Measurements from ENCODE around the gene ARHGAP29. TPM values are rescaled to one million over a fixed set of nuclear protein-coding genes. Genes with fewer than 3 reads are reported as not detected.

The ARHGAP29 gene
- total and polyA plus RNA-seq, 2 of the 4 experiments (the other 2 are of a cell fraction) = 19.1 to 30.3 TPM

GRCh38 chr1:94260635-94261387, 23.4 kb upstream of the ARHGAP29 start:
- no peaks in the 10 kb centered on the region for H3K36me3 ChIP-seq (ENCODE audit: control insufficient read depth, insufficient read depth, low read length)
- H2AK5ac ChIP-seq (ENCODE audit: low read depth, low read length) = no peak overlapping the region
- H4K5ac ChIP-seq (ENCODE audit: low read depth, low read length) = no peak overlapping the region
- H2BK15ac ChIP-seq (ENCODE audit: low read depth, low read length) = no peak overlapping the region
- H3K4me2 ChIP-seq (ENCODE audit: low read depth, low read length) = no peak overlapping the region
- no peak overlapping the region for H2BK5ac ChIP-seq (ENCODE audit: low read depth, low read length, poor library complexity, severe bottlenecking)
- H3K27ac ChIP-seq (ENCODE audit: insufficient read depth, low read length) = no peak overlapping the region
- no peaks in the 10 kb centered on the region for H3K9me1 ChIP-seq (ENCODE audit: insufficient read depth, low read length)
- POLR2A ChIA-PET (ENCODE audit: unreplicated experiment) = no interaction called here
- intact Hi-C loops (cut with micrococcal nuclease) (no loop called here), dilution Hi-C loops (cut with HindIII; ENCODE audit: low sequenced_read_pairs, unreplicated experiment) (no loop called here), in situ Hi-C loops (cut with MboI; ENCODE audit: low sequenced_read_pairs) (no loop called here)
- H4K20me1 ChIP-seq (ENCODE audit: insufficient read depth, low read length) = no peaks in the 10 kb centered on the region
- no peak overlapping the region for H3K23ac ChIP-seq (ENCODE audit: low read depth, low read length)
- H3K79me1 ChIP-seq (ENCODE audit: low read depth in 1 of 2, low read length in 2 of 2) = no peaks in the 10 kb centered on the region
- no peak for TF ChIP-seq RFX5 (IDR thresholded peaks at IDR 0.05; ENCODE audit: low read depth, low read length)
- TF ChIP-seq MXI1 (IDR thresholded peaks at IDR 0.05; ENCODE audit: borderline replicate concordance, low read depth, low read length) = no peak
- TF ChIP-seq POLR2A (IDR thresholded peaks at IDR 0.05; ENCODE audit: low read depth, low read length) = no peak
- TF ChIP-seq FOS (IDR thresholded peaks at IDR 0.05; ENCODE audit: low read depth, low read length) = no peak
- TF ChIP-seq, protein P1, sequence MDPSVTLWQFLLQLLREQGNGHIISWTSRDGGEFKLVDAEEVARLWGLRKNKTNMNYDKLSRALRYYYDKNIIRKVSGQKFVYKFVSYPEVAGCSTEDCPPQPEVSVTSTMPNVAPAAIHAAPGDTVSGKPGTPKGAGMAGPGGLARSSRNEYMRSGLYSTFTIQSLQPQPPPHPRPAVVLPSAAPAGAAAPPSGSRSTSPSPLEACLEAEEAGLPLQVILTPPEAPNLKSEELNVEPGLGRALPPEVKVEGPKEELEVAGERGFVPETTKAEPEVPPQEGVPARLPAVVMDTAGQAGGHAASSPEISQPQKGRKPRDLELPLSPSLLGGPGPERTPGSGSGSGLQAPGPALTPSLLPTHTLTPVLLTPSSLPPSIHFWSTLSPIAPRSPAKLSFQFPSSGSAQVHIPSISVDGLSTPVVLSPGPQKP (IDR thresholded peaks at IDR 0.05; ENCODE audit: borderline replicate concordance, low read depth, low read length) = no peak
- TF ChIP-seq BHLHE40 (IDR thresholded peaks at IDR 0.05; ENCODE audit: low read depth, low read length) = no peak
- no peak for TF ChIP-seq USF2 (IDR thresholded peaks at IDR 0.05; ENCODE audit: low read depth, low read length)
- no peak for TF ChIP-seq CEBPB (IDR thresholded peaks at IDR 0.05; ENCODE audit: low read depth, low read length)
- TF ChIP-seq MAFK (IDR thresholded peaks at IDR 0.05; ENCODE audit: low read depth, low read length) = no peak
- TF ChIP-seq, protein P2, sequence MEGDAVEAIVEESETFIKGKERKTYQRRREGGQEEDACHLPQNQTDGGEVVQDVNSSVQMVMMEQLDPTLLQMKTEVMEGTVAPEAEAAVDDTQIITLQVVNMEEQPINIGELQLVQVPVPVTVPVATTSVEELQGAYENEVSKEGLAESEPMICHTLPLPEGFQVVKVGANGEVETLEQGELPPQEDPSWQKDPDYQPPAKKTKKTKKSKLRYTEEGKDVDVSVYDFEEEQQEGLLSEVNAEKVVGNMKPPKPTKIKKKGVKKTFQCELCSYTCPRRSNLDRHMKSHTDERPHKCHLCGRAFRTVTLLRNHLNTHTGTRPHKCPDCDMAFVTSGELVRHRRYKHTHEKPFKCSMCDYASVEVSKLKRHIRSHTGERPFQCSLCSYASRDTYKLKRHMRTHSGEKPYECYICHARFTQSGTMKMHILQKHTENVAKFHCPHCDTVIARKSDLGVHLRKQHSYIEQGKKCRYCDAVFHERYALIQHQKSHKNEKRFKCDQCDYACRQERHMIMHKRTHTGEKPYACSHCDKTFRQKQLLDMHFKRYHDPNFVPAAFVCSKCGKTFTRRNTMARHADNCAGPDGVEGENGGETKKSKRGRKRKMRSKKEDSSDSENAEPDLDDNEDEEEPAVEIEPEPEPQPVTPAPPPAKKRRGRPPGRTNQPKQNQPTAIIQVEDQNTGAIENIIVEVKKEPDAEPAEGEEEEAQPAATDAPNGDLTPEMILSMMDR (conservative IDR thresholded peaks at IDR 0.05; ENCODE audit: low read depth, low read length) = no peak
- TF ChIP-seq RAD21 (IDR thresholded peaks at IDR 0.05; ENCODE audit: low read length) = no peak
- no peak for TF ChIP-seq NFE2L2 (IDR thresholded peaks at IDR 0.05; ENCODE audit: low read depth, low read length)
- no peak for TF ChIP-seq SMC3 (IDR thresholded peaks at IDR 0.05; ENCODE audit: low read depth, low read length)
- no peak for TF ChIP-seq MAZ (IDR thresholded peaks at IDR 0.05; ENCODE audit: borderline replicate concordance, low read depth, low read length)
- TF ChIP-seq RCOR1 (IDR thresholded peaks at IDR 0.05; ENCODE audit: insufficient replicate concordance, low read length) = no peak
- H2BK120ac ChIP-seq (ENCODE audit: low read depth, low read length) = no peak overlapping the region
- H3K9ac ChIP-seq (ENCODE audit: low read depth, low read length) = no peak overlapping the region
- 0 out of 2 replicates have a peak overlapping the region, but pooled peaks have one; percentile 40 for H3K18ac ChIP-seq (ENCODE audit: low read depth, low read length)
- no peak overlapping the region for H2BK20ac ChIP-seq (ENCODE audit: low read depth, low read length)
- no peak overlapping the region for H3K4ac ChIP-seq (ENCODE audit: low read depth, low read length)
- H3K27me3 ChIP-seq (ENCODE audit: control insufficient read depth, insufficient read depth, low read length) = no peaks in the 10 kb centered on the region
- no peak overlapping the region for H2AFZ ChIP-seq (replicated peaks; ENCODE audit: low read length, poor library complexity)
- H3K4me3 ChIP-seq (ENCODE audit: insufficient read depth, low read depth, low read length) = no peak overlapping the region
- DNase-seq (no peak), ATAC-seq (ENCODE audit: low read depth) (no peak)
- no TSS peak for BruUV-seq (replicated peaks)
- no peak overlapping the region for H2AK9ac ChIP-seq (replicated peaks; ENCODE audit: low read depth, low read length, poor library complexity)
- H3K56ac ChIP-seq (ENCODE audit: extremely low read depth, insufficient read depth, low read length) = no peak overlapping the region
- H4K91ac ChIP-seq (ENCODE audit: insufficient read depth, low read depth, low read length) = no peak overlapping the region
- CTCF ChIA-PET = interaction anchor here (0.6 kb wide), 2 partner anchors 71 to 83 kb away, joined by 3 read pairs; no protein-coding TSS in a partner anchor
- no peak overlapping the region for H4K8ac ChIP-seq (ENCODE audit: low read depth in 2 of 2, low read length in 2 of 2)
- WGBS, 2 experiments (ENCODE audit: extremely low coverage in 2 of 2, insufficient read length in 1 of 2) = 100% methylated on average over 1 of the region's 2 CpGs; no CpG with 5 or more reads in 1 of the 2 experiments
- no peak overlapping the region for H3K14ac ChIP-seq (replicated peaks; ENCODE audit: low read depth, low read length)
- peaks cover 8% of the 10 kb centered on the region for H3K4me1 ChIP-seq (ENCODE audit: control insufficient read depth, insufficient read depth, low read length)
- H3K9me3 ChIP-seq (ENCODE audit: control insufficient read depth, insufficient read depth, low read length) = no peaks in the 10 kb centered on the region

All from IMR-90 (cell line).